ENCODE results near the gene CYSRT1. TPM values are rescaled to one million over a fixed set of nuclear protein-coding genes. Genes with fewer than 3 reads are reported as not detected.
A peak's percentile ranks its signal among the peaks of the same experiment; 100 is the strongest.

The CYSRT1 gene
- total and polyA plus RNA-seq, 2 donors (not counting 3 experiments of a cell fraction or from before 2014, with no cell fraction given): 0.44 to 1.1 TPM

DNA sequence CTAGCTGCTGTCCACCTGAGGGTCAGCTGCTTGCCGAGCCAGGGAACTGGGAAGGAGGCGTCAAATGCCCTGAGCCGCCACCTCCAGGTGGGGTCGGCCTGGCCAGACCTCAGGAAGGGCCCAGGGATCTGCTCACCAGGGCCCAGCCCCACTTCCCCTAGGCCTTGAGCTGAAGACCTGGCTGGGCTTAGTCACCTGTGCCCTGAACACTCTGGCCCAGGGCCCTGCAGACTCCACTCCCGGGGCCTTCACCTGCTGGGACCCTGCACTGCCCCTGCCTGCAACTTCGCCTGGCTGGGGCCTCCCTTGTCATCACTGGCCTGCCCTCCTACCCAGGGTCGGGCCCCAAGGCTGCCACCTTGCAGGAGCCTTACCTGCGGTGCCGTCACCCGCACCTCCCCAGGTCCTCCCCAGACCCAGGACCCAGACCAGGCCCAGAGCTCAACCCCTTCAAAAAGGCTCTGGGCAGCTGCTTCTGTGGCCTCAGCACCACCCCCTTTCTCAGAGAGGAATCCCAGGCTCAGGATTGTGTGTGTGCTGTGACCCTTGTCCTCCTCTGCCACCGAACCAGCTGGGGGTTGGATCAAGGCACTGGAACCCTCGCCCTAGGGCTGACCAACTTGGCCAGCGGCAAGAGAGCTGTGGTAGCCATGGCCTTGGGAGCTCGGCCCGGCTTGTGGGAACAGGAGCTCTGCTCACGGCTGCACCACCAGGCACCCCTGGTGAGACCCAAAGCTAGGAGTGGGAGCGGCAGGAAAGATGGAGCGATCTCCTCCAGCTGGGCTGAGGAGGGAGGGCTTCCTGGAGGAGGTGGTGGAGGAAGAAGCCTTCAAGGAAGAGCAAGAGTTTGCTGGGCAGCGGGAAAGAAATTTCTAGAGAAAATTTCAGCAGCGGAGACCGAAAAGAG lies 29.0 kb downstream of the CYSRT1 start:
- no TSS peak for BruUV-seq (replicated peaks)
- POLR2A ChIA-PET: interaction anchor here (1.1 to 4.9 kb wide), 2 partner anchors 12 to 23 kb away, joined by 3 to 66 read pairs; partner anchors contain the start of gene TUBB4B

More for the DNA sequence above, 29.0 kb downstream of the CYSRT1 start:
- H3K27ac ChIP-seq (ENCODE audit: insufficient read depth, low read depth, low read length): no peak overlapping the region
- peaks cover 18% of the 10 kb centered on the region for H3K79me2 ChIP-seq (ENCODE audit: control insufficient read depth, insufficient read depth, low read length)
- H3K4me2 ChIP-seq (ENCODE audit: insufficient read depth, low read length): peak overlapping the region; percentile 83
- peaks cover 2% of the 10 kb centered on the region in 2 experiments for H3K36me3 ChIP-seq (ENCODE audit: control insufficient read depth in 2 of 2, extremely low read depth in 1 of 2, insufficient read depth in 2 of 2, low read length in 2 of 2)
- FAIRE-seq: no peak
- TF ChIP-seq FOS (IDR thresholded peaks at IDR 0.05; ENCODE audit: borderline replicate concordance, insufficient read depth, low read length): no peak
- TF ChIP-seq CTCF (IDR thresholded peaks at IDR 0.05; ENCODE audit: extremely low read depth in 1 of 2, insufficient read depth in 1 of 2, low read depth in 1 of 2, low read length in 2 of 2): no peak
- TF ChIP-seq EZH2 (IDR thresholded peaks at IDR 0.05; ENCODE audit: borderline replicate concordance, low read depth, low read length, severe bottlenecking): no peak
- TF ChIP-seq POLR2AphosphoS5 (IDR thresholded peaks at IDR 0.05; ENCODE audit: insufficient read depth, low read depth, low read length): no peak
- TF ChIP-seq JUN (IDR thresholded peaks at IDR 0.05; ENCODE audit: borderline replicate concordance, insufficient read depth, insufficient read length, low read depth): no peak
- no peak for TF ChIP-seq MYC (IDR thresholded peaks at IDR 0.05; ENCODE audit: low read depth, low read length)
- TF ChIP-seq, protein P1, sequence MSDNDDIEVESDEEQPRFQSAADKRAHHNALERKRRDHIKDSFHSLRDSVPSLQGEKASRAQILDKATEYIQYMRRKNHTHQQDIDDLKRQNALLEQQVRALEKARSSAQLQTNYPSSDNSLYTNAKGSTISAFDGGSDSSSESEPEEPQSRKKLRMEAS (IDR thresholded peaks at IDR 0.05; ENCODE audit: insufficient read depth, insufficient read length): no peak
- no peak for TF ChIP-seq POLR2A (IDR thresholded peaks at IDR 0.05; ENCODE audit: low read depth, low read length)
- TF ChIP-seq GATA2 (IDR thresholded peaks at IDR 0.05; ENCODE audit: insufficient read depth, insufficient read length, low read depth, low read length): no peak
- H3K27me3 ChIP-seq (ENCODE audit: control insufficient read depth in 2 of 2, insufficient read depth in 2 of 2, low read length in 2 of 2): no peaks in the 10 kb centered on the region
- peaks cover 14% of the 10 kb centered on the region for H3K4me1 ChIP-seq (ENCODE audit: control insufficient read depth, extremely low read depth, insufficient read depth, low read length)
- H3K4me3 ChIP-seq (replicated peaks in 1 of 3; ENCODE audit: insufficient read depth in 1 of 3, low read depth in 1 of 3, low read length in 3 of 3): peak overlapping the region in 2 of 3 experiments; percentile 41 to 94
- intact Hi-C loops (cut with micrococcal nuclease): loop anchor here (2.0 kb wide), 1 partner anchor 15 kb away; no protein-coding TSS in a partner anchor
- dilution Hi-C loops (cut with MboI; ENCODE audit: extremely low pct_ligation_motif_present, low sequenced_read_pairs): no loop called here
- CTCF ChIA-PET: interaction anchor here (0.8 to 4.4 kb wide), 10 partner anchors 9 to 225 kb away, joined by 3 to 31 read pairs (median 6); partner anchors contain the start of genes EXD3, NOXA1, RNF224 and TOR4A
- H3K9me1 ChIP-seq (replicated peaks; ENCODE audit: control insufficient read depth, extremely low read depth, insufficient read depth, low read length): no peaks in the 10 kb centered on the region
- H2AFZ ChIP-seq (ENCODE audit: low read depth, low read length): no peak overlapping the region
- H3K9me3 ChIP-seq (replicated peaks; ENCODE audit: control insufficient read depth, insufficient read depth, low read length): no peaks in the 10 kb centered on the region
- no peaks in the 10 kb centered on the region for H4K20me1 ChIP-seq (replicated peaks; ENCODE audit: control insufficient read depth, extremely low read depth, insufficient read depth, low read length)
- H3K9ac ChIP-seq (replicated peaks; ENCODE audit: extremely low read depth, insufficient read depth, low read length): peak overlapping the region; percentile 65
- DNase-seq (ENCODE audit: low read depth, low spot score): no peak
